ENCODE results near the gene TRPV4.

DNA sequence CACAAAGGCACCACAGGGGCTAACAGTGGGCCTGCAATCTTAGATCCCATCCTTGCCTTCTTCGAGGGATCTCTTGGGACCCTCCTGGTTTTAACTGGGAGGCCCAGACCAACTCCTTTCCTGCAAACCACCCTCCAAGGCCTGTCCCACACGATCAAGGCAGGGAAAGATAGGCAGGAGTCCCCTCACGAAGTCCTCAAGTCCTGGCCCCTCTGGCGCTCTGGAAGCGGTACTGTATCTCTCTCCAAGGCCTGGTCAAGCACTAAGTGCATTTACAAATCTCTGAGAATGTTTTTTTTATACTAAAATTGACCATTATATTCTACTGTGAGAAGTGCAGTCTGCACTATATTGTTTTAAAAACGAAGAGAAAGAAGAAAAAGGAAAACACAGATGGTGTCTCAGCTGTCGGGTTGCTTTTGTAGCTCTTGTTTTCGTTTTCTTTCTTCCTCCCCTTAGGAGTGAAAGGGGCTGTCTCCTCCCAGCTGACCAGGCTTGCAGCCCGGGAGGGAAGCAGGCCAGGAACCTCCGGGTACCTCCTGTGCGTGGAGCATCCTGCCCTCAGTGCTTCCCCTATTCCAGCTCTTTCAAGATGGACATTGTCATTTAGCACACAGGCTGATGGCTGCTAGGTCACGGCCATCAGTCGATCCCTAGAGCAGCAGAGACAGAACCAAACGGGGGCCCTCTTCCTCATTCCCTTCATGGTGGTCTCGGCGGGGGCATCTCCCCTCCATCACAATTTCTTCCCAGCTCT is 62.9 kb downstream of the TRPV4 start:
- TF ChIP-seq POLR2A (IDR thresholded peaks at IDR 0.05; ENCODE audit: low read depth, low read length) = no peak
- TF ChIP-seq POLR2AphosphoS5 (IDR thresholded peaks at IDR 0.05; ENCODE audit: low read depth, low read length) = no peak
- TF ChIP-seq TAF1 (IDR thresholded peaks at IDR 0.05; ENCODE audit: borderline replicate concordance, low read depth, low read length) = no peak
